ENCODE measurements around the gene NDUFS8. TPM values are rescaled to one million over a fixed set of nuclear protein-coding genes. Genes with fewer than 3 reads are reported as not detected.

NDUFS8 gene
- total RNA-seq, 3 donors from 2014 or later (not counting 1 experiment from before 2014, with no cell fraction given) = 84.5 to 95.2 (median 90.7) TPM

DNA sequence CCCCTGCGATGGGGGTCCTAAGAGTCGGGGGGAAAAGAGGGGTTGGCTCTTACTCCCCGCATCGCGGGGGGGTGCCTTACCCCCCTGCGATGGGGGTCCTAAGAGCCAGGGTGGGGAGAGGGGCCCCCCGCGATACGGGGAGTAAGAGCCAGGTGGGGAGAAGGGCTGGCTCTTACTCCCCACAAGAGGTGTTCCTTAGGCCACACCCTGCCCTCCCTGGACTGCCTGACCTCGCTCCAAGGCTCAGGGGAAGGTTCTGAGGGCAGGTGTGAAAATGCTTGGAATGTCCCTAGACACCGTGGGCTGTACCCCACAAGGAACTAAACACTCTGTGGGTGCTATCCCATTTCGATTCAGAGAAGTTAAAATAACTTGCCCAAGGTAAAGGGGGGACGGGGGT is 34.4 kb upstream of the NDUFS8 start:
- H3K27me3 Mint-ChIP-seq (ENCODE audit: low read depth in 2 of 2) = no peaks in the 10 kb centered on the region
- Histone ChIP-seq H3K27ac (ENCODE audit: low read length) (no peak overlapping the region), H3K9me3 (ENCODE audit: control insufficient read depth, insufficient read depth, low read length) (no peaks in the 10 kb centered on the region), H3K4me1 (ENCODE audit: control insufficient read depth, insufficient read depth, low read length) (peaks cover 49% of the 10 kb centered on the region), H3K27me3 (ENCODE audit: control insufficient read depth, insufficient read depth, low read length) (no peaks in the 10 kb centered on the region), H3K36me3 (ENCODE audit: control insufficient read depth, insufficient read depth, low read length) (peaks cover 10% of the 10 kb centered on the region), H3K4me3 (ENCODE audit: low read length) (no peak overlapping the region)
- 90% methylated on average over 11 of the region's 13 CpGs for WGBS (ENCODE audit: insufficient coverage)
- intact Hi-C loops (cut with micrococcal nuclease) = no loop called here
- TF ChIP-seq, protein P1, sequence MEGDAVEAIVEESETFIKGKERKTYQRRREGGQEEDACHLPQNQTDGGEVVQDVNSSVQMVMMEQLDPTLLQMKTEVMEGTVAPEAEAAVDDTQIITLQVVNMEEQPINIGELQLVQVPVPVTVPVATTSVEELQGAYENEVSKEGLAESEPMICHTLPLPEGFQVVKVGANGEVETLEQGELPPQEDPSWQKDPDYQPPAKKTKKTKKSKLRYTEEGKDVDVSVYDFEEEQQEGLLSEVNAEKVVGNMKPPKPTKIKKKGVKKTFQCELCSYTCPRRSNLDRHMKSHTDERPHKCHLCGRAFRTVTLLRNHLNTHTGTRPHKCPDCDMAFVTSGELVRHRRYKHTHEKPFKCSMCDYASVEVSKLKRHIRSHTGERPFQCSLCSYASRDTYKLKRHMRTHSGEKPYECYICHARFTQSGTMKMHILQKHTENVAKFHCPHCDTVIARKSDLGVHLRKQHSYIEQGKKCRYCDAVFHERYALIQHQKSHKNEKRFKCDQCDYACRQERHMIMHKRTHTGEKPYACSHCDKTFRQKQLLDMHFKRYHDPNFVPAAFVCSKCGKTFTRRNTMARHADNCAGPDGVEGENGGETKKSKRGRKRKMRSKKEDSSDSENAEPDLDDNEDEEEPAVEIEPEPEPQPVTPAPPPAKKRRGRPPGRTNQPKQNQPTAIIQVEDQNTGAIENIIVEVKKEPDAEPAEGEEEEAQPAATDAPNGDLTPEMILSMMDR (IDR thresholded peaks at IDR 0.05) = no peak
- no peaks in the 10 kb centered on the region for H3K36me3 Mint-ChIP-seq
- no peak for ATAC-seq
- no peak overlapping the region for H3K4me3 Mint-ChIP-seq
- no peak overlapping the region for H3K27ac Mint-ChIP-seq
- no peaks in the 10 kb centered on the region for H3K9me3 Mint-ChIP-seq
- no peak for DNase-seq
- H3K4me1 Mint-ChIP-seq = peaks cover 24 to 31% of the 10 kb centered on the region in 2 donors

DNA sequence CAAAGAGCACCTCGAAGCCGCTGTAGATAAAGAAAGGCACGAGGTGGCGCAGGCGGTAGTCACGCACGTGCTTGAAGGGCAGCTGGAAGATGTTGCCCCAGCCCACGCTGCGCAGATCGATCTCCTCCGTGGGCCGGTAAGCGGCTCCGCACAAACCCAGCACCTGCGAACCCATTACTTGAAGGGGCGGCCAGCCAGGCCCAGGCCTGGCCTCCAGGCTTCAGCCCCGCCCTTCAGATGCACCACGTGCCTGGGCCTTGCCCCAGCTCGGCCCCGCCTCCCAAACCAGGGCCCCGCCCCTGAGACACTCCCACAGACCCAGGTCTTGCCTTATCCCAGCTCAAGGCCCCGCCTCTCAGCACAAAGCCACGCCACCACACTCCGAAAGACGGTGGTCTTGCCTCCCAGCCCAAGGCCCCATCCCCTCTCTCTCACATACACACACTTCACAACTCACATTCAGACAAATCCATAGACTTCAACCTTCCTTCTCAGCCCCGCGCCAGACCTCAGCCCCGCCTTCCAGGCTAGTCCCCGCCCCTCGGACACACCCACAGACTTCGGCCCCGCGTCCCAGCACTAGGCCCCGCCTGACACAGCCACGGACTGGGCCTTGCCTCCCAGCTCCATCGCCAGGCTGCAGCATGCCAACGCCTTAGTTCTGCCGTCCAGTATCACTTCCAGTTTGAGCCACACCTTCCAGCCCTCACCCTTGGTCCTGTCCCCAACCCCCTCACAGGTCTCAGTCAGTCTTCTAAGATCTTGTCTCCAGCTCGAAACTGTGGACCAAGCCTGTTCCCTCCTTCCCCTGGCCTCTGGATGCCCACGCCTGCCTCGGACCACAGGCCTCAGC is 33.6 kb upstream of the NDUFS8 start:
- H3K9me3 ChIP-seq (ENCODE audit: control insufficient read depth, insufficient read depth, low read length) = no peaks in the 10 kb centered on the region
- no peak overlapping the region for H3K4me3 ChIP-seq (ENCODE audit: low read length)
- peaks cover 10% of the 10 kb centered on the region for H3K36me3 ChIP-seq (ENCODE audit: control insufficient read depth, insufficient read depth, low read length)
- H3K36me3 Mint-ChIP-seq = no peaks in the 10 kb centered on the region
- peak overlapping the region in 1 of 2 donors; percentile 64 for H3K27ac Mint-ChIP-seq
- no peaks in the 10 kb centered on the region for H3K27me3 ChIP-seq (ENCODE audit: control insufficient read depth, insufficient read depth, low read length)
- peaks cover 54% of the 10 kb centered on the region for H3K4me1 ChIP-seq (ENCODE audit: control insufficient read depth, insufficient read depth, low read length)
- H3K27me3 Mint-ChIP-seq (ENCODE audit: low read depth in 2 of 2) = no peaks in the 10 kb centered on the region
- H3K4me1 Mint-ChIP-seq = peaks cover 24 to 31% of the 10 kb centered on the region in 2 donors
- no peak overlapping the region for H3K4me3 Mint-ChIP-seq
- TF ChIP-seq, protein P1 (IDR thresholded peaks at IDR 0.05) = no peak
- intact Hi-C loops (cut with micrococcal nuclease) = no loop called here
- DNase-seq = peak; percentile 23 to 39
- ATAC-seq = peak; percentile 72 to 77 (median 77)
- WGBS (ENCODE audit: insufficient coverage) = 84% methylated on average over 41 of the region's 41 CpGs
- H3K9me3 Mint-ChIP-seq = no peaks in the 10 kb centered on the region
- no peak overlapping the region for H3K27ac ChIP-seq (ENCODE audit: low read length)

DNA sequence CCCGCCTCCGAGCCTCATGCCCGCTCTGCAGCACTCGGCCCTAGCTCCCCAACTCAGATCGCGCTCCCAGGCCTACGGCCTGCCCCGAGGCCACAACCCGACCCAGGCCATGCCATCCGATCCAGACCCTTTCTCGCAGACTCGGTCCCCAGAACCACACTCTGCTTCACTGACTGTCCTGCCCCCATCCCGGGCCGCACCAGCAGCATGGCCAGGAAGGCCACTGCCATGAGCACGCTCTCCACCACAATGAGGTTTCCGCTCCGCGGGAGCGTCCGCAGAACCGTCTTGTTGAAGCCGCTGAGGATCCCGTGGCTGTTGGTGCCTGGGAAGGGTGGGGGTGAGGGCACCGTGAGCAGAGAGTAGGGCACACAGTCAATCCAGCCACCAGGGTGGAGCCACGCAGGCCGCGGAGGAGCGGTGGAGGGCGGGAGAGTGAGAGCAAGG is 33.0 kb upstream of the NDUFS8 start:
- Histone ChIP-seq H3K4me1 (ENCODE audit: control insufficient read depth, insufficient read depth, low read length) (peaks cover 61% of the 10 kb centered on the region), H3K27me3 (ENCODE audit: control insufficient read depth, insufficient read depth, low read length) (no peaks in the 10 kb centered on the region), H3K4me3 (ENCODE audit: low read length) (no peak overlapping the region), H3K36me3 (ENCODE audit: control insufficient read depth, insufficient read depth, low read length) (peaks cover 10% of the 10 kb centered on the region), H3K9me3 (ENCODE audit: control insufficient read depth, insufficient read depth, low read length) (no peaks in the 10 kb centered on the region), H3K27ac (ENCODE audit: low read length) (no peak overlapping the region)
- Mint-ChIP-seq H3K4me1 (peaks cover 24 to 35% of the 10 kb centered on the region in 2 donors), H3K27me3 (ENCODE audit: low read depth in 2 of 2) (no peaks in the 10 kb centered on the region), H3K36me3 (no peaks in the 10 kb centered on the region), H3K27ac (peak overlapping the region in 1 of 2 donors; percentile 64), H3K4me3 (no peak overlapping the region), H3K9me3 (no peaks in the 10 kb centered on the region)
- DNase-seq (no peak), ATAC-seq (peak; percentile 27 to 51 (median 39))
- intact Hi-C loops (cut with micrococcal nuclease) = no loop called here
- 81% methylated on average over 29 of the region's 29 CpGs for WGBS (ENCODE audit: insufficient coverage)
- TF ChIP-seq, protein P1 (IDR thresholded peaks at IDR 0.05) = no peak
